ENCODE data around the gene GRIN2C. TPM values are rescaled to one million over a fixed set of nuclear protein-coding genes. Genes with fewer than 3 reads are reported as not detected.

GRIN2C gene
- total RNA-seq, 1 donor from 2014 or later = not detected

GRCh38 chr17:74825952-74826719, 33.5 kb downstream of the GRIN2C start:
- Mint-ChIP-seq H3K4me1 (peaks cover 32% of the 10 kb centered on the region), H3K4me3 (no peak overlapping the region), H3K27ac (no peak overlapping the region), H3K9me3 (no peaks in the 10 kb centered on the region), H3K36me3 (no peaks in the 10 kb centered on the region), H3K27me3 (ENCODE audit: insufficient read depth, low read depth) (no peaks in the 10 kb centered on the region)
- Histone ChIP-seq H3K27ac (no peak overlapping the region), H3K27me3 (no peaks in the 10 kb centered on the region), H3K4me2 (no peak overlapping the region), H3K36me3 (no peaks in the 10 kb centered on the region), H3K79me2 (ENCODE audit: low read depth) (no peaks in the 10 kb centered on the region), H3K9me3 (ENCODE audit: low read depth) (no peaks in the 10 kb centered on the region), H3K4me3 (no peak overlapping the region), H3F3A (ENCODE audit: low read depth) (no peaks in the 10 kb centered on the region), H3K9ac (no peak overlapping the region), H3K4me1 (no peaks in the 10 kb centered on the region), H4K20me1 (ENCODE audit: low read depth) (no peaks in the 10 kb centered on the region), H2AFZ (replicated peaks) (no peak overlapping the region)
- DNase-seq (ENCODE audit: low spot score) = no peak
- TF ChIP-seq EZH2 (IDR thresholded peaks at IDR 0.05) (no peak), EZH2phosphoT487 (IDR thresholded peaks at IDR 0.05) (no peak), CTCF (IDR thresholded peaks at IDR 0.05) (no peak)

GRCh38 chr17:74824961-74825627, 34.6 kb downstream of the GRIN2C start:
- H3K9ac ChIP-seq = no peak overlapping the region
- H3K4me2 ChIP-seq = no peak overlapping the region
- H3K27ac ChIP-seq = no peak overlapping the region

GRCh38 chr17:74822939-74823367, 36.7 kb downstream of the GRIN2C start:
- Mint-ChIP-seq H3K27me3 (ENCODE audit: insufficient read depth, low read depth) (peaks cover 2% of the 10 kb centered on the region), H3K27ac (peak overlapping the region; percentile 86), H3K4me3 (no peak overlapping the region), H3K9me3 (no peaks in the 10 kb centered on the region), H3K36me3 (peaks cover 4% of the 10 kb centered on the region), H3K4me1 (peaks cover 46% of the 10 kb centered on the region)
- no peak overlapping the region for H3K4me3 ChIP-seq
- H3K79me2 ChIP-seq (ENCODE audit: low read depth) = no peaks in the 10 kb centered on the region
- DNase-seq (ENCODE audit: low spot score) = no peak
- H4K20me1 ChIP-seq (ENCODE audit: low read depth) = no peaks in the 10 kb centered on the region
- H3K36me3 ChIP-seq = no peaks in the 10 kb centered on the region
- no peak overlapping the region for H2AFZ ChIP-seq (replicated peaks)
- H3F3A ChIP-seq (ENCODE audit: low read depth) = no peaks in the 10 kb centered on the region
- no peak overlapping the region for H3K27ac ChIP-seq
- no peak for TF ChIP-seq CTCF (IDR thresholded peaks at IDR 0.05)
- TF ChIP-seq EZH2 (IDR thresholded peaks at IDR 0.05) = no peak
- TF ChIP-seq EZH2phosphoT487 (IDR thresholded peaks at IDR 0.05) = no peak
- no peaks in the 10 kb centered on the region for H3K27me3 ChIP-seq
- H3K4me1 ChIP-seq = no peaks in the 10 kb centered on the region
- no peaks in the 10 kb centered on the region for H3K9me3 ChIP-seq (ENCODE audit: low read depth)
- H3K9ac ChIP-seq = no peak overlapping the region
- H3K4me2 ChIP-seq = no peak overlapping the region

More at GRCh38 chr17:74824961-74825627, 34.6 kb downstream of the GRIN2C start:
- no peak for TF ChIP-seq EZH2phosphoT487 (IDR thresholded peaks at IDR 0.05)
- TF ChIP-seq EZH2 (IDR thresholded peaks at IDR 0.05) = no peak
- no peak for TF ChIP-seq CTCF (IDR thresholded peaks at IDR 0.05)
- H3K9me3 ChIP-seq (ENCODE audit: low read depth) = no peaks in the 10 kb centered on the region
- H3K4me3 Mint-ChIP-seq = no peak overlapping the region
- peaks cover 2% of the 10 kb centered on the region for H3K36me3 Mint-ChIP-seq
- H3K27me3 ChIP-seq = no peaks in the 10 kb centered on the region
- H3K27ac Mint-ChIP-seq = peak overlapping the region; percentile 46
- H3K9me3 Mint-ChIP-seq = no peaks in the 10 kb centered on the region
- H3K4me1 Mint-ChIP-seq = peaks cover 37% of the 10 kb centered on the region
- H3K36me3 ChIP-seq = no peaks in the 10 kb centered on the region
- H3K79me2 ChIP-seq (ENCODE audit: low read depth) = no peaks in the 10 kb centered on the region
- no peak for DNase-seq (ENCODE audit: low spot score)
- no peak overlapping the region for H2AFZ ChIP-seq (replicated peaks)
- no peaks in the 10 kb centered on the region for H3F3A ChIP-seq (ENCODE audit: low read depth)
- peaks cover 2% of the 10 kb centered on the region for H3K27me3 Mint-ChIP-seq (ENCODE audit: insufficient read depth, low read depth)
- H3K4me1 ChIP-seq = no peaks in the 10 kb centered on the region
- no peaks in the 10 kb centered on the region for H4K20me1 ChIP-seq (ENCODE audit: low read depth)
- H3K4me3 ChIP-seq = no peak overlapping the region
